GM23248 (cell line): ENCODE data around the gene GEN1. TPM values are rescaled to one million over a fixed set of nuclear protein-coding genes. Genes with fewer than 3 reads are reported as not detected.

Experiments used
- DNase-seq: peaks from one replicate; pipeline ENCODE4 v3.0.0-alpha.2; 2015
- H2AFZ ChIP-seq: fragments of 200-600 bp; sonication (generic); 2 replicates; pipeline ENCODE4 v1.6.1; 2016; ENCODE audit warnings: antibody characterized with exemption
- H3F3A ChIP-seq: fragments of 200-600 bp; sonication (generic); 2 replicates; pipeline ENCODE4 v1.6.1; 2016; ENCODE audit warnings: mild to moderate bottlenecking, antibody characterized with exemption, mixed run types; ENCODE audit not compliant: insufficient read depth
- H3K27ac ChIP-seq: fragments of 200-600 bp; sonication (generic); 2 replicates; pipeline ENCODE4 v1.5.1; 2016; ENCODE audit warnings: mild to moderate bottlenecking
- H3K27me3 ChIP-seq: fragments of 200-600 bp; sonication (generic); replicated peaks from 2 replicates; pipeline ENCODE4 v1.6.1; 2016; ENCODE audit warnings: mild to moderate bottlenecking; ENCODE audit not compliant: insufficient read depth
- H3K36me3 ChIP-seq: fragments of 200-600 bp; sonication (generic); 2 replicates; pipeline ENCODE4 v1.6.1; 2016; ENCODE audit warnings: low read depth, mild to moderate bottlenecking
- H3K4me1 ChIP-seq: fragments of 200-600 bp; sonication (generic); 2 replicates; pipeline ENCODE4 v1.6.1; 2016; ENCODE audit warnings: mild to moderate bottlenecking; ENCODE audit not compliant: insufficient read depth
- H3K4me2 ChIP-seq: fragments of 200-600 bp; sonication (generic); one replicate; pipeline ENCODE4 v1.6.1; 2016; ENCODE audit warnings: mild to moderate bottlenecking; ENCODE audit not compliant: unreplicated experiment
- H3K4me3 ChIP-seq: fragments of 200-600 bp; sonication (generic); 2 replicates; pipeline ENCODE4 v1.5.1; 2016; ENCODE audit warnings: mild to moderate bottlenecking
- H3K79me2 ChIP-seq: fragments of 200-600 bp; sonication (generic); 2 replicates; pipeline ENCODE4 v1.6.1; 2016; ENCODE audit warnings: mild to moderate bottlenecking; ENCODE audit not compliant: insufficient read depth
- H3K9ac ChIP-seq: fragments of 200-600 bp; sonication (generic); 2 replicates; pipeline ENCODE4 v1.6.1; 2016; ENCODE audit warnings: mild to moderate bottlenecking
- H3K9me2 ChIP-seq: fragments of 200-600 bp; sonication (generic); 2 replicates; pipeline ENCODE4 v1.6.1; 2016; ENCODE audit warnings: mixed run types, mild to moderate bottlenecking, moderate library complexity; ENCODE audit not compliant: insufficient read depth
- H3K9me3 ChIP-seq: fragments of 200-600 bp; sonication (generic); one replicate; pipeline ENCODE4 v1.6.1; 2017; ENCODE audit warnings: low read depth
- H4K20me1 ChIP-seq: fragments of 200-600 bp; sonication (generic); 2 replicates; pipeline ENCODE4 v1.6.0; 2016; ENCODE audit not compliant: insufficient read depth
- EZH2 ChIP-seq: fragments of 200-600 bp; sonication (generic); IDR thresholded peaks from 2 replicates; pipeline ENCODE4 v1.6.1; 2018; ENCODE audit warnings: antibody characterized with exemption, mild to moderate bottlenecking; ENCODE audit not compliant: insufficient read depth, poor library complexity, severe bottlenecking
- EZH2phosphoT487 ChIP-seq: fragments of 200-600 bp; sonication (generic); IDR thresholded peaks from 2 replicates; pipeline ENCODE4 v1.6.1; 2018; ENCODE audit warnings: antibody characterized with exemption, moderate library complexity, mild to moderate bottlenecking, low read depth; ENCODE audit not compliant: insufficient read depth
- WGBS, 2 experiments: methylation state at CpG; one replicate each; pipeline ENCODE4 v1.1.6; 2015 to 2017; ENCODE audit warnings: low lambda C conversion rate in 2 of 2, low coverage in 1 of 2; ENCODE audit errors: missing lambda C conversion rate in 2 of 2; 5-methylcytosine and 5-hydroxymethylcytosine counted together
- in situ Hi-C: fragments of 300-500 bp; cut with MboI; formaldehyde crosslinking; loops from 2 replicates; pipeline ENCODE4 v1.15.0; 2020
- polyA plus RNA-seq: library from polyadenylated mRNA; unstranded; fragments of >200 nt; fragmentation: Nextera tagmentation; extraction: Ambion mirVana; gene quantifications from 2 replicates; pipeline ENCODE4 v1.2.1, GENCODE V29; 2016
- total RNA-seq: library from RNA; depleted of rRNA; stranded (reverse); fragments of >200 nt; shearing (Covaris generic); gene quantifications from 2 replicates; pipeline ENCODE4 v1.2.3, GENCODE V29; 2014

GEN1 gene
- total and polyA plus RNA-seq, 2 experiments from 2014 or later: 3.9 to 10.2 TPM

DNA sequence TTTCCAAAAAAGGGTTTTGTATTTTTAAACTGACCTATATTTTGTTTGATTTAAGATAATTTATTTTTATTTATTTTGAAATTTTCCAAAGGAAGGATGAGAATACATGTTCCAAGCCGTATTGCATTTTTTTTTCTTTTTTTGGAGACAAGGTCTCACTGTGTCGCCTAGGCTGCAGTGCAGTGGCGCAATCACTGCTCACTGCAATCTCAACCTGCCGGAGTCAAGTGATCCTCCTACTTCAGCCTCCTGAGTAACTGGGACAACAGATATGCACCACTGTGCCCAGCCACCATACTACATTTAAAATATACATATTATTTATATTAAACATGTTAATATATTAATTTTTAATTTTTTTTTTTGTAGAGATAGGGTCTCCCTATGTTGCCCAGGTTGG is 15.0 kb downstream of the GEN1 start:
- H3K4me1 ChIP-seq: no peaks in the 10 kb centered on the region
- no peak overlapping the region for H3K4me2 ChIP-seq
- H3K9ac ChIP-seq: no peak overlapping the region
- no peak overlapping the region for H2AFZ ChIP-seq
- in situ Hi-C loops: no loop called here
- DNase-seq: no peak
- no peak overlapping the region for H3K4me3 ChIP-seq
- TF ChIP-seq EZH2: no peak
- TF ChIP-seq EZH2phosphoT487: no peak
- H3K9me2 ChIP-seq: no peaks in the 10 kb centered on the region
- H3K27me3 ChIP-seq: no peaks in the 10 kb centered on the region
- WGBS, 2 experiments: 89 to 94% methylated on average over 4 of the region's 4 CpGs
- no peaks in the 10 kb centered on the region for H3K79me2 ChIP-seq
- no peaks in the 10 kb centered on the region for H3K9me3 ChIP-seq
- no peak overlapping the region for H3K27ac ChIP-seq
- no peaks in the 10 kb centered on the region for H4K20me1 ChIP-seq
- no peaks in the 10 kb centered on the region for H3F3A ChIP-seq
- H3K36me3 ChIP-seq: peaks cover 8% of the 10 kb centered on the region; the same call in 1 of the 2 replicates

DNA sequence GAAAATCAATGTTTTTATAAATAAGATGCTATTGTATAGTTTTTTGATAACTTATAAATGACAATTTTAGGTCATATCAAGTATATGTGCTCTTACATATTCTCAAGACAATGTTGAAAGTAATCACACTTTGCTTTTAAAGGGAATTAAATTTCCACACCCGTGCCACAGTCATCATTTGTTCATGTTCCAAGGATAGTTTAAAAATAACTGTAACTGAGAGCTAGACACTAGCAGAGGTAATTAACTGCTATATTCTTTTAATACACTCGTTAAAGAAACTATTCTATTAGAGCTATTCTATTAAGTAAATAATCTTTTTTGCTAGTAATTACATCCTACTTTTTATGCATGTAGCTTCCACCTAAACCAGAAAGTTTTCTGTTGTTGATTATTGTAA is 18.0 kb downstream of the GEN1 start:
- Histone ChIP-seq H3K4me3 (no peak overlapping the region), H2AFZ (no peak overlapping the region), H3K79me2 (no peaks in the 10 kb centered on the region), H3K9me2 (no peaks in the 10 kb centered on the region), H3F3A (no peaks in the 10 kb centered on the region), H3K27me3 (no peaks in the 10 kb centered on the region), H4K20me1 (no peaks in the 10 kb centered on the region), H3K4me2 (no peak overlapping the region), H3K4me1 (no peaks in the 10 kb centered on the region), H3K9ac (no peak overlapping the region), H3K36me3 (peaks cover 1% of the 10 kb centered on the region; the same call in 1 of the 2 replicates), H3K27ac (no peak overlapping the region), H3K9me3 (no peaks in the 10 kb centered on the region)
- TF ChIP-seq EZH2phosphoT487 (no peak), EZH2 (no peak)
- no peak for DNase-seq
- WGBS, 2 experiments: 71 to 78% methylated on average over 2 of the region's 2 CpGs
- in situ Hi-C loops: no loop called here

DNA sequence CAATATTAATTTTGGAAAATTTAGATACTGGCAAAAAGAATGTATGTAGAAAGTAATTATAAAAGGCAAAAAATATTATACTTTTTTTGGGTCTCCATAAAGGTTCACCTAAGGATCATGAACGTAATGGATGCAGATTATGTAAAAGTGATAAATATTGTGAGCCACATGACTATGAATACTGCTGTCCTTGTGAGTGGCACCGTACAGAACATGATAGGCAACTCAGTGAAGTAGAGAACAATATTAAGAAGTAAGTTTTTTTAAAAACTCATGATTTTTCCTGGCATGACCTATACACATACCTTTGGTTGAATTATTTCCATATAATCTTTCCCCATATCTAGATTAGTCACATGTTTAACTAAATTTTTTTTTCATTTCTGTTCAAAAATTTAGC is 18.6 kb downstream of the GEN1 start:
- 98 to 99% methylated on average over 2 of the region's 2 CpGs for WGBS, 2 experiments
- no peaks in the 10 kb centered on the region for H3K36me3 ChIP-seq
- no peak overlapping the region for H3K4me3 ChIP-seq
- H4K20me1 ChIP-seq: no peaks in the 10 kb centered on the region
- no peak overlapping the region for H3K4me2 ChIP-seq
- H3K27me3 ChIP-seq: no peaks in the 10 kb centered on the region
- no peaks in the 10 kb centered on the region for H3K79me2 ChIP-seq
- H3K27ac ChIP-seq: no peak overlapping the region
- DNase-seq: no peak
- H3K9me2 ChIP-seq: no peaks in the 10 kb centered on the region
- in situ Hi-C loops: no loop called here
- no peaks in the 10 kb centered on the region for H3K4me1 ChIP-seq
- H3F3A ChIP-seq: no peaks in the 10 kb centered on the region
- no peaks in the 10 kb centered on the region for H3K9me3 ChIP-seq
- TF ChIP-seq EZH2phosphoT487 (no peak), EZH2 (no peak)
- no peak overlapping the region for H2AFZ ChIP-seq
- no peak overlapping the region for H3K9ac ChIP-seq

DNA sequence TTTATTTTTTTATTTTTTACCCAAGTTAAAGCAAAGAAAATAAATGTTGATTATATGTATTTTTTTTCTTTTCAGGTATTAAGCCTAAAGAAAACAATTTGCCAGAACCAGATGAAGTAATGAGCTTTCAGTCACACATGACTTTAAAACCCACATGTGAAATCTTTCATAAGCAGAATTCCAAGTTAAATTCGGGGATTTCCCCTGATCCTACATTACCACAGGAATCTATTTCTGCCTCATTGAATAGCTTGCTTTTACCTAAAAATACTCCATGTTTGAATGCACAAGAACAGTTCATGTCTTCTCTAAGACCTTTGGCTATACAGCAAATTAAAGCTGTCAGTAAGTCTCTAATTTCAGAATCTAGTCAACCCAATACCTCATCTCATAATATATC is 26.6 kb downstream of the GEN1 start:
- no peak overlapping the region for H2AFZ ChIP-seq
- 48 to 59% methylated on average over 1 of the region's 1 CpG for WGBS, 2 experiments
- H3K36me3 ChIP-seq: peaks cover 17% of the 10 kb centered on the region
- H3K79me2 ChIP-seq: no peaks in the 10 kb centered on the region
- H3K4me2 ChIP-seq: no peak overlapping the region
- no peaks in the 10 kb centered on the region for H3K4me1 ChIP-seq
- H3K9me3 ChIP-seq: no peaks in the 10 kb centered on the region
- in situ Hi-C loops: no loop called here
- H3K9ac ChIP-seq: no peak overlapping the region
- H3F3A ChIP-seq: no peaks in the 10 kb centered on the region
- no peak overlapping the region for H3K27ac ChIP-seq
- H3K9me2 ChIP-seq: no peaks in the 10 kb centered on the region
- H3K4me3 ChIP-seq: no peak overlapping the region
- DNase-seq: no peak
- no peak for TF ChIP-seq EZH2
- TF ChIP-seq EZH2phosphoT487: no peak
- no peaks in the 10 kb centered on the region for H4K20me1 ChIP-seq
- no peaks in the 10 kb centered on the region for H3K27me3 ChIP-seq

DNA sequence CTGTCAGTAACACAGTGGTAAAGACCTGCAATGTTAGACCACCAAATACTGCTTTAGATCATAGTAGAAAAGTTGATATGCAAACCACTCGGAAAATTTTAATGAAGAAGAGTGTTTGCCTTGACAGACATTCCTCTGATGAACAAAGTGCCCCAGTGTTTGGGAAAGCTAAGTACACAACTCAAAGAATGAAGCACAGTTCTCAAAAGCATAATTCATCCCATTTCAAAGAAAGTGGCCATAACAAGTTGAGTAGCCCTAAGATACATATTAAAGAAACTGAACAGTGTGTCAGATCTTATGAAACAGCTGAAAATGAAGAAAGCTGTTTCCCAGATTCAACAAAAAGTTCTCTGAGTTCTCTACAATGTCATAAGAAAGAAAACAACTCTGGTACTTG is 27.5 kb downstream of the GEN1 start:
- Histone ChIP-seq H3K4me1 (no peaks in the 10 kb centered on the region), H4K20me1 (no peaks in the 10 kb centered on the region), H3K27ac (no peak overlapping the region), H3K4me3 (no peak overlapping the region), H3K9me3 (no peaks in the 10 kb centered on the region), H2AFZ (no peak overlapping the region), H3K9ac (no peak overlapping the region), H3K36me3 (peaks cover 17% of the 10 kb centered on the region), H3F3A (no peaks in the 10 kb centered on the region), H3K27me3 (no peaks in the 10 kb centered on the region), H3K4me2 (no peak overlapping the region), H3K9me2 (no peaks in the 10 kb centered on the region), H3K79me2 (no peaks in the 10 kb centered on the region)
- DNase-seq: no peak
- 95 to 100% methylated on average over 1 of the region's 1 CpG for WGBS, 2 experiments
- in situ Hi-C loops: no loop called here
- TF ChIP-seq EZH2phosphoT487 (no peak), EZH2 (no peak)
